ENCODE measurements around the gene PALLD.
"Not testable (repeated sequence)": the region's sequence is repeated elsewhere in the genome, so short reads cannot be mapped to it uniquely, and the experiment has no call there.

Gene PALLD

GRCh38 chr4:168496834-168497233 is at the start of gene PALLD:
Gene PALLD (plus strand): TSS chr4:168497052.
- DNase-seq: no peak

- not testable (repeated sequence) for DNase-seq
Measured at GRCh38 chr4:168449063-168449462, 47.8 kb upstream of the PALLD start.

GRCh38 chr4:168449719-168450452 is 47.0 kb upstream of the PALLD start:
- no peak for DNase-seq

GRCh38 chr4:168451331-168451730 is 45.5 kb upstream of the PALLD start:
- DNase-seq: no peak

- DNase-seq: no peak
Measured at GRCh38 chr4:168451744-168452390, 45.0 kb upstream of the PALLD start.

GRCh38 chr4:168453146-168453545 is 43.7 kb upstream of the PALLD start:
- no peak for DNase-seq

- DNase-seq: not testable (repeated sequence)
Measured at GRCh38 chr4:168458256-168458655, 38.6 kb upstream of the PALLD start.

GRCh38 chr4:168461821-168462220 is 35.0 kb upstream of the PALLD start:
- no peak for DNase-seq

- no peak for DNase-seq
Measured at GRCh38 chr4:168472920-168473319, 23.9 kb upstream of the PALLD start.

- DNase-seq: no peak
Measured at GRCh38 chr4:168474660-168475320, 22.1 kb upstream of the PALLD start.

- DNase-seq: peak; percentile 9
Measured at GRCh38 chr4:168475745-168476144, 21.1 kb upstream of the PALLD start.

- DNase-seq: no peak
Measured at GRCh38 chr4:168478868-168479267, 18.0 kb upstream of the PALLD start.

- DNase-seq: peak; percentile 38
Measured at GRCh38 chr4:168480931-168481611, 15.8 kb upstream of the PALLD start.

- DNase-seq: no peak
Measured at GRCh38 chr4:168483811-168484210, 13.0 kb upstream of the PALLD start.

GRCh38 chr4:168484626-168485025 is 12.2 kb upstream of the PALLD start:
- no peak for DNase-seq

- DNase-seq: no peak
Measured at GRCh38 chr4:168485156-168485910, 11.5 kb upstream of the PALLD start.

- DNase-seq: no peak
Measured at GRCh38 chr4:168486912-168487281, 10.0 kb upstream of the PALLD start.

GRCh38 chr4:168487282-168488035 is 9.4 kb upstream of the PALLD start:
- no peak for DNase-seq

GRCh38 chr4:168488869-168489274 is 8.0 kb upstream of the PALLD start:
- DNase-seq: no peak

- no peak for DNase-seq
Measured at GRCh38 chr4:168489616-168490015, 7.2 kb upstream of the PALLD start.

GRCh38 chr4:168490711-168491110 is 6.1 kb upstream of the PALLD start:
- DNase-seq: no peak

GRCh38 chr4:168491563-168491962 is 5.3 kb upstream of the PALLD start:
- DNase-seq: no peak

Data from activated T-cell treated with anti-CD3 and anti-CD28 coated beads for 4 hours (primary cell).